HepG2 (cell line): ENCODE data around the gene ANKRD36B. TPM values are rescaled to one million over a fixed set of nuclear protein-coding genes. Genes with fewer than 3 reads are reported as not detected.
"Not testable (repeated sequence)": the region's sequence is repeated elsewhere in the genome, so short reads cannot be mapped to it uniquely, and the experiment has no call there.

Experiments used
- ATAC-seq: fragments of 200-7000 bp; cut with Tn5 transposase; 3 replicates; pipeline ENCODE4 v1.9.1; 2020; ENCODE audit warnings: mild to moderate bottlenecking, moderate library complexity
- BruUV-seq: library from RNA; stranded (reverse); fragments of 400-500 nt; replicated peaks from 2 replicates; lab custom pipeline; 2021; lab: Mats Ljungman, UMichigan
- CTCF ChIA-PET: fragments of 300-600 bp; formaldehyde crosslinking; extraction: SDS; loops from one replicate; lab custom pipeline; 2021; ENCODE audit warnings: low total read pairs, inconsistent platforms, low intra/inter-chr PET ratio; lab: Yijun Ruan, JAX
- POLR2A ChIA-PET: fragments of 350-600 bp; sonication (Branson Sonifier 250); formaldehyde crosslinking; loops from one replicate; lab custom pipeline; 2020; ENCODE audit warnings: antibody characterized with exemption, inconsistent platforms; lab: Yijun Ruan, JAX
- DNase-seq: peaks from one replicate; pipeline ENCODE4 v3.0.0-alpha.2; 2015; ENCODE audit warnings: low spot score
- FAIRE-seq: peaks from 3 replicates; lab custom pipeline; 2011; peaks lifted over from hg19 to GRCh38; lab: Jason Lieb, UNC
- H2AFZ ChIP-seq: one replicate; pipeline ENCODE4 v1.6.1; 2011; ENCODE audit warnings: low read length, inconsistent platforms
- H3K27ac ChIP-seq: fragments of 300-600 bp; 3 replicates; pipeline ENCODE4 v1.8.0; 2011; ENCODE audit warnings: mixed run types, mild to moderate bottlenecking, mixed read lengths, low read length, inconsistent platforms; ENCODE audit not compliant: insufficient read depth; ENCODE audit errors: extremely low read length
- H3K27me3 ChIP-seq, 2 experiments: fragments of 200-600 bp in 1 of 2; 2 replicates in 1 of 2; 3 replicates in 1 of 2; pipeline versions ENCODE4 v1.6.0 to v1.8.0; 2011; ENCODE audit warnings: low read length in 2 of 2, mild to moderate bottlenecking in 2 of 2, moderate library complexity in 2 of 2, inconsistent platforms in 1 of 2; ENCODE audit not compliant: insufficient read depth in 2 of 2, control insufficient read depth in 1 of 2
- H3K36me3 ChIP-seq, 2 experiments: fragments of 200-600 bp in 1 of 2; replicated peaks in 1 of 2; 2 replicates in 1 of 2; 3 replicates in 1 of 2; pipeline versions ENCODE4 v1.5.1 to v1.8.0; 2011; ENCODE audit warnings: low read length in 2 of 2, inconsistent platforms in 1 of 2; ENCODE audit not compliant: insufficient read depth in 2 of 2, control insufficient read depth in 1 of 2
- H3K4me1 ChIP-seq: 2 replicates; pipeline ENCODE4 v1.5.1; 2012; ENCODE audit warnings: low read length, inconsistent platforms; ENCODE audit not compliant: insufficient read depth
- H3K4me2 ChIP-seq: 2 replicates; pipeline ENCODE4 v1.6.0; 2011; ENCODE audit warnings: low read depth, low read length, inconsistent platforms
- H3K4me3 ChIP-seq, 3 experiments: fragments of 200-600 bp in 1 of 3; sonication (generic), shearing (Covaris generic) in 1 of 3; replicated peaks in 1 of 3; 2 replicates each; pipeline ENCODE4 v1.5.1; 2011 to 2016; ENCODE audit warnings: low read length in 3 of 3, inconsistent platforms in 2 of 3, low read depth in 2 of 3, mild to moderate bottlenecking in 2 of 3, control low read depth in 1 of 3, mixed read lengths in 1 of 3; ENCODE audit not compliant: insufficient read depth in 1 of 3
- H3K79me2 ChIP-seq: one replicate; pipeline ENCODE4 v1.6.1; 2011; ENCODE audit warnings: low read length, inconsistent platforms; ENCODE audit not compliant: insufficient read depth
- H3K9ac ChIP-seq: 2 replicates; pipeline ENCODE4 v1.6.0; 2011; ENCODE audit warnings: mild to moderate bottlenecking, low read depth, low read length, inconsistent platforms; ENCODE audit not compliant: insufficient read depth
- H3K9me3 ChIP-seq: 2 replicates; pipeline ENCODE4 v1.5.1; 2012; ENCODE audit warnings: mild to moderate bottlenecking, low read length
- H4K20me1 ChIP-seq: 2 replicates; pipeline ENCODE4 v1.6.0; 2011; ENCODE audit warnings: inconsistent platforms, mild to moderate bottlenecking, low read length, moderate library complexity; ENCODE audit not compliant: insufficient read depth
- SP1 ChIP-seq, 2 experiments: fragments of 450-650 bp in 1 of 2; sonication (generic) in 1 of 2; formaldehyde crosslinking in 1 of 2; IDR thresholded peaks; 2 replicates each; pipeline versions ENCODE4 v1.4.0 to v1.6.1; 2016 to 2020; ENCODE audit warnings: missing genetic modification reagents in 1 of 2
- WGBS: methylation state at CpG from one replicate; pipeline ENCODE4 v1.1.6; 2017; ENCODE audit warnings: low lambda C conversion rate; 5-methylcytosine and 5-hydroxymethylcytosine counted together
- in situ Hi-C: cut with HindIII; loops from 2 replicates; pipeline ENCODE4 v1.10.0; 2017; ENCODE audit warnings: low pct_unique_long_range_greater_than_20kb; ENCODE audit not compliant: extremely low pct_ligation_motif_present
- intact Hi-C: fragments of 100-400 bp; cut with micrococcal nuclease; formaldehyde crosslinking; loops from one replicate; pipeline ENCODE4 v1.10.0; 2022; ENCODE audit not compliant: unreplicated experiment
- polyA plus RNA-seq, 8 experiments: library from polyadenylated mRNA; depleted of rRNA in 3 of 8; stranded (reverse) in 7 of 8; unstranded in 1 of 8; fragments of >200 nt; fragmentation: Illumina TruSeq in 4 of 8; extraction: Trizol in 4 of 8; gene quantifications; 2 replicates each; pipeline versions ENCODE4 v1.2.1 to v1.2.3, GENCODE V29; 2011 to 2016; ENCODE audit warnings: low read depth in 4 of 8, missing spikeins in 1 of 8, mixed read lengths in 1 of 8; ENCODE audit not compliant: insufficient read depth in 1 of 8
- total RNA-seq, 5 experiments: library from RNA; depleted of rRNA; stranded (reverse); fragments of >200 nt; fragmentation: Illumina TruSeq; extraction: Trizol; gene quantifications; 2 replicates each; pipeline ENCODE4 v1.2.3, GENCODE V29; 2016; ENCODE audit warnings: low read depth in 1 of 5

The ANKRD36B gene
- total and polyA plus RNA-seq, 2 of the 13 experiments (the other 11 are each of a cell fraction or from before 2014, with no cell fraction given) = 7.3 to 34.8 TPM

- BruUV-seq, POLR2A ChIA-PET, ATAC-seq, FAIRE-seq, DNase-seq, H3K36me3 ChIP-seq, CTCF ChIA-PET, H2AFZ ChIP-seq, H3K4me2 ChIP-seq, intact Hi-C loops, H3K9ac ChIP-seq, H3K79me2 ChIP-seq, H3K27ac ChIP-seq, in situ Hi-C loops, H3K4me1 ChIP-seq, H4K20me1 ChIP-seq, H3K27me3 ChIP-seq, H3K4me3 ChIP-seq, H3K9me3 ChIP-seq: not testable (repeated sequence)
- WGBS = 93% methylated on average over 3 of the region's 3 CpGs
Observed at GRCh38 chr2:97552406-97552805, 37.3 kb downstream of the ANKRD36B start.

GRCh38 chr2:97550498-97550897, 39.2 kb downstream of the ANKRD36B start:
- H4K20me1 ChIP-seq, H3K36me3 ChIP-seq, H3K27ac ChIP-seq, ATAC-seq, POLR2A ChIA-PET, H2AFZ ChIP-seq, H3K9me3 ChIP-seq, H3K4me2 ChIP-seq, H3K4me1 ChIP-seq, FAIRE-seq, in situ Hi-C loops, H3K79me2 ChIP-seq, H3K9ac ChIP-seq, H3K27me3 ChIP-seq, CTCF ChIA-PET, intact Hi-C loops, H3K4me3 ChIP-seq, BruUV-seq, DNase-seq: not testable (repeated sequence)
- 100% methylated on average over 1 of the region's 1 CpG for WGBS

GRCh38 chr2:97549058-97549457, 40.6 kb downstream of the ANKRD36B start:
- H3K4me2 ChIP-seq; BruUV-seq; CTCF ChIA-PET; H3K4me1 ChIP-seq; POLR2A ChIA-PET; H4K20me1 ChIP-seq; H3K9ac ChIP-seq; FAIRE-seq; H3K27ac ChIP-seq; ATAC-seq; intact Hi-C loops; in situ Hi-C loops; H2AFZ ChIP-seq; H3K9me3 ChIP-seq; H3K79me2 ChIP-seq; H3K4me3 ChIP-seq; H3K36me3 ChIP-seq; DNase-seq; H3K27me3 ChIP-seq; TF ChIP-seq SP1 (CRISPR knock-in tag; IDR thresholded peaks at IDR 0.05): not testable (repeated sequence)
- WGBS = 93% methylated on average over 5 of the region's 5 CpGs
- 0 out of 2 replicates have a peak, but pooled peaks have one; percentile 16 for TF ChIP-seq SP1 (IDR thresholded peaks at IDR 0.05)

GRCh38 chr2:97548536-97548935, 41.1 kb downstream of the ANKRD36B start:
- H3K9ac ChIP-seq, POLR2A ChIA-PET, H3K27ac ChIP-seq, H2AFZ ChIP-seq, H3K4me1 ChIP-seq, H4K20me1 ChIP-seq, CTCF ChIA-PET, H3K36me3 ChIP-seq, H3K9me3 ChIP-seq, FAIRE-seq, H3K27me3 ChIP-seq, intact Hi-C loops, ATAC-seq, in situ Hi-C loops, H3K4me2 ChIP-seq, DNase-seq, H3K79me2 ChIP-seq, H3K4me3 ChIP-seq: not testable (repeated sequence)
- TSS peak; percentile 47 for BruUV-seq
